GM19395 (cell line): ENCODE data around the gene GNLY.
"Not testable (repeated sequence)": the region's sequence is repeated elsewhere in the genome, so short reads cannot be mapped to it uniquely, and the experiment has no call there.

Source experiments
- ATAC-seq: cut with Tn5 transposase; IDR thresholded peaks from one replicate; pipeline ENCODE4 v1.9.1; 2021; ENCODE audit warnings: mild to moderate bottlenecking, moderate library complexity; ENCODE audit not compliant: unreplicated experiment

GNLY gene

GRCh38 chr2:85694052-85695025 is at the start of gene GNLY:
Gene GNLY, plus strand, starts transcription at chr2:85694358. Its CDS starts 61 bp downstream, at chr2:85694419.
- no peak for ATAC-seq

GRCh38 chr2:85644909-85645308 is 49.2 kb upstream of the GNLY start:
- ATAC-seq, result no peak

GRCh38 chr2:85646166-85646565 is 48.0 kb upstream of the GNLY start:
- no peak for ATAC-seq

DNA sequence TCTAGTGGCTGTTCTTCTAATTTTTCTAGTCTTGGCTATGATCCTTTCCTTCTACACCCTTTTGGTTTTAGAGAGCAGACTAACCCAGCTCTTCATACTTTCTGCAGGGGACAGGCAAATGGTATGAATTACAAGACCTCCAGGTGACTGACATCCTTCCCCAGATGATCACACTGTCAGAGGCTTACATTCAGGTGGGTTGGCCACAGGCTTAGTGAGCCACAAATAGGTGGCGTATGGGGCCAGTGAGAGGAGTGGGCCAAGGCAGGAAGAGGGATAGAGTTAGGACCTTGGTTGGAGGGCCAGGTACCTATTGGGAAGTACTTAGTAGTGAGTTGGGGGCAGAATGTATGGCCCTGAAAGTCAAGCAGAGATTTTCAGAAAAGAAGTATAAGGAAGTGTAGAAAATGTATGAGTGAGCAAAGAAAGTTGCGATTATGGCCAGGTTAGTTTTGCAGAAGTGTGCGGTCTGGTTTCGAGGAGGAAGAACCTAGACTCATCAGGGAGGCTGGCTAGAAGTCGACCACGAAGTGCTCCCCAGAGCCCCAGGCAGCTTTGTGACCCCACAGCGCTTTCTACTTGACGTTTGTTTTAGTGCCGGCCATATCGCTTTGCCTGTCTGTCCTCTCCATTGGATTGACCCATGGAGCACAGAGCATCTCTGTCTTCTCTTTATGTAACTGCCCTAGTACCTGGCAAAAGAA is 46.2 kb upstream of the GNLY start:
- ATAC-seq, result peak; percentile 79

DNA sequence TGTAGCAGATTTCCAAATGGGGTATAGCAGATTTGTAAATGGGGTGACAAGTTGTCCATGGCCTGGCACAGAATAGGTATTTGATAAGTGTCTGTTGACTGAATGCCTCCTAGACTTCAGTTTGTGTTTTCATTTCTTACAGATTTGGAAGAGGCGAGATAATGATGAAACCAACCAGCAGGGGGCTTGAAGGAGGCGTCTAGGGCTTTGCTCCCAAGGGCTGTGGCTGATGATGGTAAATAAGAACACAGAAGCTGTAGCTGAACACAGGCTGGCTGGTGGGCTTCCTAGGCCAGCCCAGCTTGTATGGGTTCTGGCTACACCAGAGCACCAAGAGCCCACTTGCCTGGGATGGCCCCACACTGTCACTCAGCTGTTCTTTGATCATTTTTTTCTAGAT is 45.5 kb upstream of the GNLY start:
- ATAC-seq, result peak; percentile 29

DNA sequence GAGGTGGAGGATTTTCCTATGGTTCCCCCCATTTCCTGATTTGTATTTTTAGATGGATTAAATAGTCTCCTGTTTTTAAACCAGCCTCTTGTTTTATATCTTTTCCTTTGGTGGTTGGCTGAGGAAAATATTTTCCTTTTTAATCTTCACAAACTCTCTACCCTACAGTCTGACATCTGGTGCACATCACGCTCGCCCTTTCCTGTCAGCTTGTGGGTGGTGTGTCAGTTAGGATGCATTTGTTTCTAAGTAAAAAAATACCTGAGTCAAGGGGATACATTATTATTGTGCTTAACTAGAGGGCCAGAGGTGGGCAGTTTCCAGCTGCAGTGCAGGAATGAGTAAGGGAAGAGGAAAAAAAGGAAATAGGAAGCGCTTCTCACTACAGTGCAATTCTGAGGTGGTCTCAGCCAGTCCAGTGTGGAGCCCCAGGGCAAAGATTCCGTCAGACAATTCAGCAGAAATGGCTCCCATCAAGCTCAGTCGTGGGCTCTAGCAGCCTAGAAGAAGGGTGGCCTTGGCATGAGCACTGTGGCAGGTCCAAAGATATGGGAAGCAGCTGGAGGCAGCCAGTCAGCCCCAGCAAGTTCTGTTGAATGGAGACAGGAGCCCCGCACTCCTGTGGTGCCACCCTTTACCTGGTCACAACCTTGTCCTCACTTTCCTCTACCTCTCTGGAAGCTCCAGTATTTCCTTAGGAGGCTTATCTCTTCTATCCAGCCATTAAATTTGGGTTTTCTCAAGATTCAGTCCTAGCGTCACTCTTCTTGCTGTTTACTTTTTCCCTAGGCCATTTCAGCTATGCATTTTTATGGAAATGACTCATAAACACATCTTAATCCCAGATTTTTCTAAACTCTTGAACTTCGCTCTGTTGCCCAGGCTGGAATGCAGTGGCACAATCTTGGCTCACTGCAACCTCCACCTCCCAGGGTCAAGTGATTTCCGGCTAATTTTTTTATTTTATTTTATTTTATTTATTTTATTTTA is 44.7 kb upstream of the GNLY start:
- ATAC-seq, result no peak

GRCh38 chr2:85650456-85650855 is 43.7 kb upstream of the GNLY start:
- ATAC-seq, result no peak

- no peak for ATAC-seq
Observed at GRCh38 chr2:85651097-85651496, 43.1 kb upstream of the GNLY start.

DNA sequence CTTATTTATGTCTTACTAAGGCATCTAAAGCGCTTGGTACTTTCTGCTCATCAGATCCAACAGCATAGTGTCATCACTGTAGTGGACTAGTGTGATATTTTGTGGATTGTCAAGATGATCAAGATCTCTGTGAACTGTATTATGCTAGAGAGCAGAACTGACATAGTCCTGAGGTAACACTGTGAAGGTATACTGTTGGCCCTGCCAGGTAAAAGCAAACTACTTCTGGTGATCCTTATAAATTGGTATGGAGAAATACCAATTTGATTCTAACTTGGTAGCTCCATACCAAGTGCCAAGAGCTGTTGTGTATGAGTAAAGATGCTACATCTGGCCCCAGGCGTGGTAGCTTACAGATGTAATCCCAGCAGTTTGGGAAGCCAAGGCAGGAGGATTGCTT is 42.1 kb upstream of the GNLY start:
- ATAC-seq, result no peak

DNA sequence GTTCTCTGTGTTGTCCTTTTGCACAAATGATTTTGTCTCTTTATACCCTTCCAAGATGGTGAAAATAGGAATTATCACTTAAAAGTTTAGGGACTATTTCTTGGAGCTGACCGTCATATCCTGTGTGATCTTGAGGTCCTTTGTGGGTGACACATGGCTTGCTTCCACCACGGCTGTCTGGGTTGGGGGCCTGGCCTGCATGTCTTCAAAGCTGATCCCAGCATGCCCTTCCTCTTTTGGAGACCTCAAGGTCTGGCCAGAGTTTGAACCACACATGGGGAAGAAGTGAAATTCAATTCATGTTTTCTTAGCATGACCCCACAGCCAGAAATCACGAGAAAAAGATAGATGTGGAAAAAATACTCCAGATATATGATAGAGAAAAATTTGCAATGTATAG is 40.2 kb upstream of the GNLY start:
- ATAC-seq, result no peak

GRCh38 chr2:85655961-85656417 is 38.2 kb upstream of the GNLY start:
- ATAC-seq, result no peak

- no peak for ATAC-seq
Observed at GRCh38 chr2:85656468-85656867, 37.7 kb upstream of the GNLY start.

GRCh38 chr2:85657399-85657798 is 36.8 kb upstream of the GNLY start:
- not testable (repeated sequence) for ATAC-seq

- ATAC-seq, result no peak
Observed at GRCh38 chr2:85659324-85659981, 34.7 kb upstream of the GNLY start.

DNA sequence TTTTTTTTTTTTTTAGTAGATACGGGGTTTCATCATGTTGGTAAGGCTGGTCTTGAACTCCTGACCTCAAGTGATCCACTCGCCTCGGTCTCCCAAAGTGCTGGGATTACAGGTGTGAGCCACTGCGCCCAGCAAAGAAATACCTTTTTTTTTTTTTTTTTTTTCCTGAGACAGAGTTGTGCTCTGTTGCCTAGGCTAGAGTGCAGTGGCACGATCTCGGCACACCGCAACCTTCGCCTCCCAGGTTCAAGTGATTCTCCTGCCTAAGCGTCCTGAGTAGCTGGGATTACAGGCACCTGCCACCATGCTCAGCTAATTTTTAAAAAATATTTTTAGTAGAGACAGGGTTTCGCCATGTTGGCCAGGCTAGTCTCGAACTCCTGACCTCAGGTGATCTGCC is 33.9 kb upstream of the GNLY start:
- not testable (repeated sequence) for ATAC-seq

DNA sequence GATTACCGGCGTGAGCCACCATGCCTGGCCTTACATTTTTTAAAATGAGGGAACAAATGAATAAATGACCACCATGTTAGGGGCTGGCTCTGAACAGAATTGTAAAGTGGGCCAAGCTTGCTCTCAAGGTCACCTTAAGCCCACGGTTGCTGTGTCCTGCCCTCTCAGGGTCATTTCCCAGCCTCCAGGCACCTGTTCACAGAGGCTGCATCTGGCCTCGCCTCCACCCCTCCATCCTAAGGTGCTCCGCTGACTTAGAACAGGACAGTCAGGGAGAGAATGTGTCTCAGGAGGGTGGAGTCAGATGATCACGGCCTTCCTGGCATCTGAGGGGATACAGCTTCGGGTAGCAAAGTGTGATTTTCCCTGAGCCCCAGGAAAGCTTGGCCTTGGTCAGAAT is 33.4 kb upstream of the GNLY start:
- no peak for ATAC-seq

DNA sequence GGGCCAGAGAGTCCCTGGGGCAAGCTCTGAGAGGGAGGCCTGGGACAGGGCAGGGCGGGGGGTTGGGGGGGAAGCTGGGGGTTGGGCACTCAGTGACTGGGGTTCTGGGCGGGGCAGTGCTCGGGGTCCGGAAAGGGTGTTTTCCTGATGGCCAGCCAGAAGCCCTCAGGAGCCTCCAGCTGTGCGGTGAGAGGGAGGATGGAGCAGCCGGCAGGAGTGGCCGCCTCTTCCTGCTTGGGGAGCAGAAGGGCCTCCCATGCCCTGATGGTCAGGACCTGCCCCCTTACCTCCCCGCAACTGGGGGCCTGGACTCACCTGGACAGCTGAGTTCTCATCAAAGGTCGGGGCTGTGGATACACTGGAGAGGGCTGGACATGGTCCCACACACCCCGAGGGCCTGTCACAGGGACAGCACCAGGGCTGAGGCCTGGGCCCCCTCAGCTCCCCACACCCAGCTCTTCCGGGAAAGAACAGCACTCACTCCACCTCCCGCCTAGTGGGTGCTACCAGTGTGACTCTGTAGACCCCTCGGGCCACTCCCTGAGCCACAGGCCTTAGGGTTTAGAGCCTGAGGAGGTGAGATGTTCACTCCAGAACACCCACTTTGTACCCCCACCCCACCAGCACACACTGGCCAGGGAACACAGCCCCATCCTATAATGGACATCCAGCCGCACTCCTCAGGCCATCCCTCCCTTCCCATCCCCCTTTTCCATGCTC is 32.9 kb upstream of the GNLY start:
- no peak for ATAC-seq

DNA sequence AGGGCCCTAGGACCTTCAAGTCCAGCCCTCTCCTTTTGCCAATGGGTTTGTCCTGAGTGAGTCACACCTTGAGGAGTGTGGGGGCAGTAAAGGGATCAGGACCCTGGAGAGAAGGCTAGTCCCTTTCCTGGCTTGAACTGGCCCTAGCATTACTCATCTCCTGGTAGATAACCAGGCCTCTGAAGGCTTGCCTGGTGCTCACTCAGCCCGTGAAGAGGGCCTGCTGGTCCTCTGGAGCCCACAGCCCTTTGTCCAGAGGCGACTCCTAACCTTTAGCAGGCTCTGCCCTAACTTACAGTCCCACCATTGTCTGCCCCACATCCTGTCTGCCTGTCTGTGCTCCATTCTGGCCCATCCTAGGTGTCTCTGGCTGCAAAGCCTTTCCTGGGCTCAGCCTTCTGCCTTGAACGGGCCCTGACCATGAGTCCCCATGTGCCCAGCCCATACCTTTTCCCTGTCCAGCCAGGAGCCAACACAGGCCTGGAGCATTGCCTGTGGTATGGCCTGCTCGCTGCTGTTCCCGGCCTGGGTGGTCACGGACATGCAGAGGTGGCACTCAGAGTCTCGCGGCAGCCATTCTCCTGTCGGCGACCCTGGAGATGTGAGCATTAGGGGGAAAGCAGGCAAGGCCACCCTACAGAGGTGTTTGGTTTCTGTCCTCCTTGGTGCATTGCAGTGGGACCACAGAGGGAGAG is 31.1 kb upstream of the GNLY start:
- ATAC-seq, result no peak
